NCI-H82 (cell line): ENCODE results near the gene PLD1.
"Not testable (repeated sequence)": the region's sequence is repeated elsewhere in the genome, so short reads cannot be mapped to it uniquely, and the experiment has no call there.

ENCODE experiments used
- DNase-seq: peaks from one replicate; lab custom pipeline; 2025; lab: John Stamatoyannopoulos, UW

Gene PLD1

DNA sequence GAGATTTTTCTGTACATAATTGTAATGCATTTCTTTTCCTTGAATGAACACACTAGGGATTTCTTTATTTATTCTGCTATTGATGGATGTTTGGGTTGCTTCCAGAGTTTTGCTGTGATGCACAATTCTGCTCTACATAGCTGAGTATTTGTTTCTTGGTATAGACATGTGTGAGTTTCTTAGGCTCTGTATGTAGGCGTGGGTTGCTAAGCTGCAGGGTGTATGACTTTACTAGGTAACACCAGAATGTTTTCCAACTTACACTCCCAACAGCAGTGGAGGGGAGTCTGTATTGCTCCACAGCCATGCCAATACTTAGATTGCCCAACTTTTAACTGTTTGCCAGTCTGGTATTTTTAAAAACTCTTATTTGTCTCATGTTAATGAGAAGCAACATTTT, 194.6 kb downstream of the PLD1 start:
- DNase-seq = no peak

- DNase-seq = no peak
These were observed 195.0 kb downstream of the PLD1 start for GRCh38 chr3:171615281-171615680.

DNA sequence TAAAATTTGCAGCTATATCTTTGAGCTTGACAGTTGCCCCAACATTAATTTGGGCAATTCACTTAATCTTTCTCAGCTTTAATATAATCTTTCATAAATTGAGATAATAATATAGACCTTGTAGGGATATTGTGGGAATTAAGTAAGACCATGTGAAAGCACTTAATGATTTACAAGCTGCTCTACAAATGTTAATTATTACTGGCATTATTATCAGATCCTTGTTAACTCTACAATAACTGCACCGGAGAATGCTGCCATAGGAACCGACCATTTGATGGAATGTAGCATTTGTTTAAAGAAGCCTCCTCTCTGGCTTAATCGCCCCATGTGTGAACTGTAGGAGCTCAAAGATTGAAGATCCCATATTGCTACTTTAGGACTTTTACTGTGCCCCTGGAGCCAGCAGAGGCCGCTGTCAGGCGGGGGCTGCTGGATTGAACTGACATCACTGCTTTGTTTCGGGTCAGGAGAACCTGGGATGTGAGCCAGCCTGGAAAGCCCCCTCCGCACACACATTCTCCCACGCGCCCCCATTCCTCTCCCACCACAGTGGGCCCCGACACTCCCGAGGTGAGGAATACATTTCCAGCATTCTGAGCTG, 195.9 kb downstream of the PLD1 start:
- DNase-seq = peak; percentile 78

- no peak for DNase-seq
These were observed 202.8 kb downstream of the PLD1 start for GRCh38 chr3:171607452-171607851.

DNA sequence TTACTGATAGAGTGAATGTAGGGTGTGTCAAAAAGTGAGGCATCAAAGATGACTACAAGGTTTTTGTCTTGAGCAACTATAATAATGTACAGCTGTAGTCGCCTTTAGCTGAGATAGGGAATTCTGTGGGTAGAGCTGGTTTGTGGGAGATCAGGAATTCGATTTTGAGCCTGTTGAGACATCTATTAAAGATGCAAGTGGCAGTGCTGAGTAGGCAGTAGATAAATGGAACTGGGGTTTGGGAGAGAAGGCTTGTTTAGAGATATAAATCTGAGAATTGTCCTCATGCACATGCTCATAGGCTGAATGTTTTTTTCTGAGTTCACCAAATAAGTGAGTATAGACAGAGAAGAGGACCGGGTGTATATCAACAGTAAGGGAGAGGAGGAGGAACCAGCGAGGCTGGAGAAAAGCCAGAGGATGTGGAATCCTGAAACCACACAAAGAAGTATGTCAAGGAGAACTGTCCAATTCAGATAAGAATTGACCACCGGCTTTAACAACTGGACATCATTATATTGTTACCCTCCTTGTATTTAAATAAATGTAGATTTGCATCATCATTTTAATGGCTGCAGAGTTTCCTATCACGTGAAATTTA, 204.0 kb downstream of the PLD1 start:
- DNase-seq = no peak

GRCh38 chr3:171604370-171604769, 205.9 kb downstream of the PLD1 start:
- DNase-seq = no peak

GRCh38 chr3:171602072-171602471, 208.2 kb downstream of the PLD1 start:
- no peak for DNase-seq

GRCh38 chr3:171600030-171600429, 210.3 kb downstream of the PLD1 start:
- no peak for DNase-seq

DNA sequence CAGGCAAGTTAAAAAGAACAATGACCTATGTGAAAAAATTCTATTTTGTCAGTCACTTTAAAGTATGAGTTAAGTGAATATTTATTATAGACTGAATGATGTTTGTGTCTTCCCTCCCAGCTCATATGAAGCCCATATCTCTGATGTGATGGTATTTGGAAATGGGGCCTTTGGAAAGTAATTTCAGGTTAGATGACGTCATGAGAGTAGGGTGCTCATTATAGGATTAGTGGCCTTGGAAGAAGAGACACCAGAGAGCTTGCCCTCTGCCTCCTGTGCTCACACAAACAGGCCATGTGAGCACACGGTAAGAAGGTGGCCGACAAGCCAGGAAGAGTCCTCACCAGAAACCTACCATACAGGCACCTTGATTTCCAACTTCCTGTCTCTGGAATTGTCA, 211.3 kb downstream of the PLD1 start:
- peak; percentile 23 for DNase-seq

DNA sequence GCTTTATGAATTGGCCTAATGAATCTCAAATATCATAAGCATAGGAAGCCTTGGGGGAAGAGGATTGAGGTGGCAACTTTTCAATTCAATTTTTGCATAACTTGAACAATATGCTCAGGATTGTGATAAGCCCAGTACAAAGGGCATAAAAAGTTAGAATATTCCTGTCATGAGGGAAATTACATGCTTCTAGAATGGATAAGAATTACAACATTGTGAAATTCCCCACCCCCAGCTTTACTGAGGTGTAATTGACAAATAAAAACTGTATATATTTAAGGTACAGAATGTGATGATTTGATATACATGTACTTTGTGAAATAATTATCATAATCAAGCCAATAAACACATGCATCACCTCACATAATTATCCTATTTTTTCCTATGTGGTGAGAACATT, 217.5 kb downstream of the PLD1 start:
- no peak for DNase-seq

DNA sequence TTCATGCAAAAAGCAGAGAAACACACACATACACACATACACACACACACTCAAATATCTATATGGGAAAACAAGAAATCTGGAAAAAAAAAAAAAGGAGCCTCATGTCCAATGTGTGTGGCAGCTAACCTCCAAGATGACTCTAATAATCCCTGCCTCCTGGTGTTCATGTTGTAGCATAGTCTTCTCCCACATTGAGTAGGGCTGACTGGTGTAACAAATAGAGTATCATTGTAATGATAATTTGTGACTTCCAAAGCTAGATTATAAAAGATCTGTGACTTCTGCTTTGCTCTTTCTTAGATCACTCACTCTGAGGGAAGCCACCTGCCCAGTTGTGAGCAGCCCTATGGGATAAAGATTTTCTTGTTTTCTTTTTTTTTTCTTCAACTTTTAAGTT, 219.2 kb downstream of the PLD1 start:
- no peak for DNase-seq

- DNase-seq = peak; percentile 66
These were observed 224.0 kb downstream of the PLD1 start for GRCh38 chr3:171586274-171586673.

- DNase-seq = no peak
These were observed 225.2 kb downstream of the PLD1 start for GRCh38 chr3:171585039-171585438.

GRCh38 chr3:171584100-171584499, 226.2 kb downstream of the PLD1 start:
- DNase-seq = no peak

- no peak for DNase-seq
These were observed 235.6 kb downstream of the PLD1 start for GRCh38 chr3:171574556-171575240.

DNA sequence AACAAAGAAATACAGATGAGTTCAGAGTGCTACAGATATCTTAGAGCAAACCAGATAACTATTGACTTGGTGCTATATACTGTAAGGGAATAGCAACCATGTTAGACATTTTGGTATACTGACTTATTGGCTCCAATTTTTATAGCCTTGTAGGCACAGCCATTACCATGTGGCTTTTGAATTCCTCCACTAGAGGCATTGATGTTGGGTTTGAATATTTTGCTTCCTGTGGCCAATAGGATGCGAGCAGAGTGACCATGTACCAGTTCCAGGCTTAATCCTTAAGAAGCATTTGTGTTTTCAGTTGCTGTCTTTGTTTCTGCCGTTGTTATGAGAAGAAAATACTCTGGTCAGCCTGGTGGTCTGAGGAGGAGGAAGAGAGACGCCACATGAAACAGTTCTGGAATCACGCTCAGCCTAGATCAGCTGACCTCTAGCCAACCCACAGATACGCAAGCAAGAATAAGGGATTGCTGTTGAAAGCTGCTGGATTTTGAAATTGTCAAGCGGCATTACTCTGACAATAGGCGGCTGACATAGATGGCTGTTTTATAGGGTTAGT, 240.6 kb downstream of the PLD1 start:
- peak; percentile 30 for DNase-seq

DNA sequence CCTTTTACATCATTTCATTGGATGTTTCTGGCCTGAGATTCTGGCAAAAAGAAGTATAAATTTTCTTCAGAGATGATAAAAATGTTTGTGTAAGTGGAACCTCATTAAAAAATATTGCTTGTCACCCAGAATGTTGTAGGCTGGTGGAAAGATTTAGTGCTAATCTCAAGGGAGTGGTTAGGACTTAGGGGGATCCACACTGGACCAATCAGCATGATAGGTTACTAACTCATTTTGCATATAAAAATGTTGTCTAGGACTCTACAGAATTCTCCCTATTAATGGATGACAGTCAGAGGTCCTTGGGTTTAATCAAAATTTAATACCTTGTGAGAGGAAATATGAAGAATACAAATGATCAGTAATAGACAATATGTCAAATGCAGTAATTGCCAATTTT, 241.5 kb downstream of the PLD1 start:
- no peak for DNase-seq

GRCh38 chr3:171566803-171567422, 243.4 kb downstream of the PLD1 start:
- DNase-seq = peak; percentile 63

DNA sequence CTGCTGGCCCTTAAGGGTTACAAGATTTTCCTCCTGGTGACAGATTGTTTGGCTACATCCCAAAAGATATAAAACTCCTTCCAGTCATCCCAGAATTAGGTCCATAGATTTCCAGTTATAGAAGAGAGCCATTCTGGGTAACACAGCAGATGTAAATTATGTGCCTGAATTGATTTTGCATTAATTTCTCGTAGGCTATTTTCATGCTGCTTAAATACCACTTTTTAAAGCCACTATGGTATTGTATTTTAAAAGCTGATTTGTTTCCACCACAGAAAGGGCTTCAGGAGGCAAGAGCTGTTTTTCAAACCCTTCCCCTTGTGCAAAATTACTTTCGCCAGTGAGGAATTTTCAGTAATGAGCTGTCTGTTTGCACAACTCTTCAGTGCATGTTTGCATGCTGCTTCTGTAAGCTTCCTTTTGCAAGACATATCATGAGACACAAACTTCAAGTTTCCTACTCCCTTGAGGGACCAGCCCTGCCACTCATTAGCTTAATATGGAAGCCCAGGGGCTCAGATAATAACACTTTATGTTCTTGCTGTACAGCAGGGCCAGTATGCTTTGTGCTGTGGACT, 244.7 kb downstream of the PLD1 start:
- DNase-seq = no peak

GRCh38 chr3:171564748-171565480, 245.4 kb downstream of the PLD1 start:
- no peak for DNase-seq

GRCh38 chr3:171563298-171563697, 247.0 kb downstream of the PLD1 start:
- no peak for DNase-seq

- not testable (repeated sequence) for DNase-seq
These were observed 247.8 kb downstream of the PLD1 start for GRCh38 chr3:171562459-171562858.
